ENCODE measurements around the gene ZNF516.

The ZNF516 gene

GRCh38 chr18:76452357-76452756, 42.7 kb downstream of the ZNF516 start:
- no peak for TF ChIP-seq CTCF (IDR thresholded peaks at IDR 0.05; ENCODE audit: low read depth, low read length)
- DNase-seq (ENCODE audit: extremely low read depth, low read depth), result no peak

- TF ChIP-seq CTCF (IDR thresholded peaks at IDR 0.05; ENCODE audit: low read depth, low read length), result no peak
- no peak for DNase-seq (ENCODE audit: extremely low read depth, low read depth)
These were observed 43.4 kb downstream of the ZNF516 start for GRCh38 chr18:76451396-76452331.

GRCh38 chr18:76450452-76451395, 44.3 kb downstream of the ZNF516 start:
- no peak for TF ChIP-seq CTCF (IDR thresholded peaks at IDR 0.05; ENCODE audit: low read depth, low read length)
- DNase-seq (ENCODE audit: extremely low read depth, low read depth), result no peak

- no peak for TF ChIP-seq CTCF (IDR thresholded peaks at IDR 0.05; ENCODE audit: low read depth, low read length)
- DNase-seq (ENCODE audit: extremely low read depth, low read depth), result no peak
These were observed 46.0 kb downstream of the ZNF516 start for GRCh38 chr18:76449111-76449453.

- no peak for DNase-seq (ENCODE audit: extremely low read depth, low read depth)
- TF ChIP-seq CTCF (IDR thresholded peaks at IDR 0.05; ENCODE audit: low read depth, low read length), result no peak
These were observed 46.6 kb downstream of the ZNF516 start for GRCh38 chr18:76448256-76449110.

- DNase-seq (ENCODE audit: extremely low read depth, low read depth), result no peak
- TF ChIP-seq CTCF (IDR thresholded peaks at IDR 0.05; ENCODE audit: low read depth, low read length), result no peak
These were observed 47.7 kb downstream of the ZNF516 start for GRCh38 chr18:76447258-76447890.

Data from AG09319 (cell line).